GM23338 (cell line): ENCODE results near the gene AGBL4. TPM values are rescaled to one million over a fixed set of nuclear protein-coding genes. Genes with fewer than 3 reads are reported as not detected.

Source experiments
- ATAC-seq: fragments of 200-7000 bp; cut with Tn5 transposase; 3 replicates; pipeline ENCODE4 v1.9.1; 2020
- DNase-seq: peaks from one replicate; pipeline ENCODE4 v3.0.0-alpha.2; 2015; ENCODE audit warnings: low spot score
- H2AFZ ChIP-seq: fragments of 200-600 bp; sonication (generic); 2 replicates; pipeline ENCODE4 v1.8.0; 2016; ENCODE audit warnings: antibody characterized with exemption, mild to moderate bottlenecking, moderate library complexity
- H3F3A ChIP-seq: fragments of 200-600 bp; sonication (generic); replicated peaks from 2 replicates; pipeline ENCODE4 v1.8.0; 2017; ENCODE audit warnings: antibody characterized with exemption, mixed run types, low read depth
- H3K27ac ChIP-seq: fragments of 200-600 bp; sonication (generic); 2 replicates; pipeline ENCODE4 v1.6.1; 2016; ENCODE audit warnings: low read depth
- H3K27me3 ChIP-seq: fragments of 200-600 bp; sonication (generic); 2 replicates; pipeline ENCODE4 v1.8.0; 2016; ENCODE audit warnings: mild to moderate bottlenecking, mixed run types, moderate library complexity; ENCODE audit not compliant: insufficient read depth
- H3K36me3 ChIP-seq: fragments of 200-600 bp; sonication (generic); 2 replicates; pipeline ENCODE4 v1.8.0; 2016; ENCODE audit warnings: mild to moderate bottlenecking; ENCODE audit not compliant: insufficient read depth
- H3K4me1 ChIP-seq: fragments of 200-600 bp; sonication (generic); 2 replicates; pipeline ENCODE4 v1.8.0; 2016; ENCODE audit warnings: mild to moderate bottlenecking, moderate library complexity; ENCODE audit not compliant: insufficient read depth
- H3K4me2 ChIP-seq: fragments of 200-600 bp; sonication (generic); 2 replicates; pipeline ENCODE4 v1.7.1; 2017; ENCODE audit warnings: mixed run types
- H3K4me3 ChIP-seq: fragments of 200-600 bp; sonication (generic); 2 replicates; pipeline ENCODE4 v1.6.1; 2016; ENCODE audit warnings: mixed run types
- H3K79me2 ChIP-seq: fragments of 200-600 bp; sonication (generic); replicated peaks from 2 replicates; pipeline ENCODE4 v1.8.0; 2017; ENCODE audit warnings: mild to moderate bottlenecking; ENCODE audit not compliant: insufficient read depth
- H3K9me2 ChIP-seq: fragments of 200-600 bp; sonication (generic); 2 replicates; pipeline ENCODE4 v1.8.0; 2017; ENCODE audit not compliant: insufficient read depth
- H4K20me1 ChIP-seq: fragments of 200-600 bp; sonication (generic); replicated peaks from 2 replicates; pipeline ENCODE4 v1.8.0; 2017; ENCODE audit warnings: mild to moderate bottlenecking; ENCODE audit not compliant: insufficient read depth
- H3K27ac Mint-ChIP-seq: 2 replicates; pipeline ENCODE4 v1.8.0; 2020; ENCODE audit warnings: inconsistent platforms, mild to moderate bottlenecking, moderate library complexity, mixed read lengths
- H3K27me3 Mint-ChIP-seq: 3 replicates; pipeline ENCODE4 v1.8.0; 2022; ENCODE audit warnings: low read depth, mild to moderate bottlenecking, moderate library complexity, mixed read lengths, inconsistent platforms; ENCODE audit not compliant: insufficient read depth, poor library complexity
- H3K36me3 Mint-ChIP-seq: 3 replicates; pipeline ENCODE4 v1.8.0; 2021; ENCODE audit warnings: low read depth, mild to moderate bottlenecking, inconsistent platforms, moderate library complexity, mixed read lengths
- H3K4me1 Mint-ChIP-seq: 3 replicates; pipeline ENCODE4 v1.8.0; 2020; ENCODE audit warnings: mild to moderate bottlenecking, inconsistent platforms, mixed read lengths
- H3K4me3 Mint-ChIP-seq: 3 replicates; pipeline ENCODE4 v1.8.0; 2021; ENCODE audit warnings: moderate library complexity, mild to moderate bottlenecking, inconsistent platforms, mixed read lengths
- H3K9me3 Mint-ChIP-seq: 3 replicates; pipeline ENCODE4 v1.8.0; 2020; ENCODE audit warnings: moderate library complexity, mild to moderate bottlenecking, inconsistent platforms, mixed read lengths
- CREB1 ChIP-seq: fragments of 250-450 bp; sonication (Bioruptor Pico); IDR thresholded peaks from 2 replicates; pipeline ENCODE4 v1.5.0; 2020; ENCODE audit warnings: low read depth, mild to moderate bottlenecking, moderate library complexity
- ETS1 ChIP-seq: IDR thresholded peaks from 2 replicates; pipeline ENCODE4 v1.6.1; 2016; ENCODE audit warnings: antibody characterized with exemption
- EZH2 ChIP-seq: fragments of 200-600 bp; sonication (generic); IDR thresholded peaks from one replicate; pipeline ENCODE4 v1.8.0; 2017; ENCODE audit warnings: antibody characterized with exemption, mild to moderate bottlenecking, low read depth; ENCODE audit not compliant: unreplicated experiment
- EZH2phosphoT487 ChIP-seq: fragments of 200-600 bp; sonication (generic); IDR thresholded peaks from one replicate; pipeline ENCODE4 v1.8.1; 2018; ENCODE audit warnings: antibody characterized with exemption; ENCODE audit not compliant: unreplicated experiment
- JUNB ChIP-seq: IDR thresholded peaks from one replicate; pipeline ENCODE4 v1.6.1; 2016; ENCODE audit warnings: antibody characterized with exemption; ENCODE audit not compliant: unreplicated experiment
- NANOG ChIP-seq: IDR thresholded peaks from 2 replicates; pipeline ENCODE4 v1.6.1; 2016; ENCODE audit warnings: antibody characterized with exemption, borderline replicate concordance
- POLR2AphosphoS5 ChIP-seq: IDR thresholded peaks from 2 replicates; pipeline ENCODE4 v1.6.1; 2016; ENCODE audit warnings: antibody characterized with exemption, low read depth
- REST ChIP-seq: IDR thresholded peaks from one replicate; pipeline ENCODE4 v1.6.1; 2018; ENCODE audit warnings: antibody characterized with exemption; ENCODE audit not compliant: unreplicated experiment
- ZNF331 ChIP-seq: fragments of 250-450 bp; sonication (Bioruptor Pico); IDR thresholded peaks from 2 replicates; pipeline ENCODE4 v1.5.0; 2020; ENCODE audit warnings: low read depth, mild to moderate bottlenecking, moderate library complexity
- polyA plus RNA-seq: library from polyadenylated mRNA; unstranded; fragments of >200 nt; fragmentation: Nextera tagmentation; extraction: Ambion mirVana; gene quantifications from 2 replicates; pipeline ENCODE4 v1.2.1, GENCODE V29; 2016
- total RNA-seq: library from RNA; depleted of rRNA; stranded (reverse); fragments of >200 nt; shearing (Covaris generic); gene quantifications from 2 replicates; pipeline ENCODE4 v1.2.3, GENCODE V29; 2014

The AGBL4 gene
- total and polyA plus RNA-seq, 2 experiments from 2014 or later: 0.91 to 1.5 TPM

- no peak overlapping the region for H3K4me3 ChIP-seq
- H4K20me1 ChIP-seq: no peaks in the 10 kb centered on the region
- no peaks in the 10 kb centered on the region for H3F3A ChIP-seq
- H3K79me2 ChIP-seq: no peaks in the 10 kb centered on the region
- no peak overlapping the region for H3K27ac ChIP-seq
- TF ChIP-seq JUNB: no peak
- no peak for TF ChIP-seq NANOG
- no peak for TF ChIP-seq EZH2phosphoT487
- TF ChIP-seq CREB1: no peak
- Mint-ChIP-seq H3K4me3 (no peak overlapping the region), H3K9me3 (peaks cover 93% of the 10 kb centered on the region), H3K27ac (no peak overlapping the region), H3K36me3 (peaks cover 10% of the 10 kb centered on the region), H3K4me1 (no peaks in the 10 kb centered on the region), H3K27me3 (no peaks in the 10 kb centered on the region)
- no peaks in the 10 kb centered on the region; the same call in 1 of the 2 replicates for H3K36me3 ChIP-seq
- no peak overlapping the region for H2AFZ ChIP-seq
- no peaks in the 10 kb centered on the region for H3K4me1 ChIP-seq
- no peak for ATAC-seq
- H3K27me3 ChIP-seq: no peaks in the 10 kb centered on the region
- H3K9me2 ChIP-seq: no peaks in the 10 kb centered on the region
- no peak overlapping the region for H3K4me2 ChIP-seq
- DNase-seq: no peak
Measured at GRCh38 chr1:49627781-49628180, 396.0 kb downstream of the AGBL4 start.

DNA sequence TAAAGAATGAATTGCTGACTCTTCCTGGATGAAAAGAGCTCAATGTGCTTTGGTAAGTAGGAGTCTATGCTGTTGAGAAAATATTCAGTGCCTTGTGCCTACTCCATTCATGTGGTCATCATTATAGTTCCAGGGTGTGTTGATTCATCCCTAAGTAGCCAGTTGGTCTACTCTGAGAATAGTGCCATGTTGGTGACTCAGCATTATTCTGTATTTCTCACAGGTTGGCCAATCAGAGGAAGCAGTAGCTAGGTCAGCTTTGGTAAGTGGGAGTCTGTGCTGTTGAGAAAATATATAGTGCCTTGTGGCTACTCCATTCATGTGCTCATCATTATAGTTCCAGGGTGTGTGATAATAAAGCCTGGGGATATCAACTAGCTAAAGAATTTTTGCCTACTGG, 397.3 kb downstream of the AGBL4 start:
- Histone ChIP-seq H3K27ac (no peak overlapping the region), H3K36me3 (no peaks in the 10 kb centered on the region; the same call in 1 of the 2 replicates), H3K4me3 (no peak overlapping the region), H3K27me3 (no peaks in the 10 kb centered on the region), H3F3A (no peaks in the 10 kb centered on the region), H3K4me1 (no peaks in the 10 kb centered on the region), H3K9me2 (no peaks in the 10 kb centered on the region), H4K20me1 (no peaks in the 10 kb centered on the region), H3K79me2 (no peaks in the 10 kb centered on the region), H3K4me2 (no peak overlapping the region), H2AFZ (no peak overlapping the region)
- ATAC-seq (no peak), DNase-seq (no peak)
- peaks cover 92% of the 10 kb centered on the region for H3K9me3 Mint-ChIP-seq
- H3K4me3 Mint-ChIP-seq: no peak overlapping the region
- peaks cover 12% of the 10 kb centered on the region for H3K36me3 Mint-ChIP-seq
- TF ChIP-seq EZH2 (no peak), ETS1 (no peak), ZNF331 (CRISPR knock-in tag) (no peak), JUNB (no peak), NANOG (no peak), POLR2AphosphoS5 (no peak), EZH2phosphoT487 (no peak), REST (no peak)
- no peak overlapping the region for H3K27ac Mint-ChIP-seq
- H3K4me1 Mint-ChIP-seq: no peaks in the 10 kb centered on the region
- H3K27me3 Mint-ChIP-seq: no peaks in the 10 kb centered on the region
